GM12878 (cell line): ENCODE data around the gene ANTXR1. TPM values are rescaled to one million over a fixed set of nuclear protein-coding genes. Genes with fewer than 3 reads are reported as not detected.

Source experiments
- ATAC-seq: fragments of 200-7000 bp; cut with Tn5 transposase; 3 replicates; pipeline ENCODE4 v1.9.1; 2020; ENCODE audit warnings: mild to moderate bottlenecking, moderate library complexity
- BruUV-seq: library from RNA; stranded (reverse); fragments of 400-500 nt; replicated peaks from 2 replicates; lab custom pipeline; 2021; lab: Mats Ljungman, UMichigan
- CTCF ChIA-PET: fragments of 300-600 bp; sonication (Branson Sonifier 250); formaldehyde crosslinking; extraction: SDS; loops from one replicate; lab custom pipeline; 2021; ENCODE audit warnings: inconsistent platforms; lab: Yijun Ruan, JAX
- POLR2A ChIA-PET: fragments of 350-600 bp; formaldehyde crosslinking; extraction: SDS; loops from one replicate; lab custom pipeline; 2021; ENCODE audit warnings: inconsistent platforms; lab: Charles Lee
- RAD21 ChIA-PET: fragments of 300-600 bp; sonication (Branson Sonifier 250); formaldehyde crosslinking; loops from one replicate; lab custom pipeline; 2023; ENCODE audit warnings: antibody characterized with exemption; ENCODE audit not compliant: unreplicated experiment; lab: Charles Lee
- SMC1A ChIA-PET: fragments of 300-600 bp; sonication (Branson Sonifier 250); formaldehyde crosslinking; loops from one replicate; lab custom pipeline; 2023; ENCODE audit not compliant: unreplicated experiment, uncharacterized antibody; lab: Charles Lee
- DNase-seq: peaks from one replicate; pipeline ENCODE4 v3.0.0-alpha.2; 2011; ENCODE audit warnings: low read depth, low spot score
- FAIRE-seq: peaks from 3 replicates; lab custom pipeline; 2011; peaks lifted over from hg19 to GRCh38; lab: Jason Lieb, UNC
- H2AFZ ChIP-seq: 2 replicates; pipeline ENCODE4 v1.6.0; 2011; ENCODE audit warnings: low read depth, low read length, control low read depth; ENCODE audit not compliant: control insufficient read depth
- H3K27ac ChIP-seq: 2 replicates; pipeline ENCODE4 v1.5.1; 2011; ENCODE audit warnings: control low read depth; ENCODE audit not compliant: control insufficient read depth, insufficient read depth
- H3K27me3 ChIP-seq, 2 experiments: replicated peaks in 1 of 2; 2 replicates each; pipeline versions ENCODE4 v1.6.0 to v1.6.1; 2011; ENCODE audit warnings: low read length in 1 of 2; ENCODE audit not compliant: control insufficient read depth in 2 of 2, insufficient read depth in 2 of 2
- H3K36me3 ChIP-seq, 2 experiments: 2 replicates each; pipeline ENCODE4 v1.5.1; 2011; ENCODE audit warnings: low read length in 1 of 2; ENCODE audit not compliant: control insufficient read depth in 2 of 2, insufficient read depth in 2 of 2
- H3K4me1 ChIP-seq: 2 replicates; pipeline ENCODE4 v1.6.1; 2011; ENCODE audit warnings: mild to moderate bottlenecking, low read length, moderate library complexity, mixed read lengths; ENCODE audit not compliant: control insufficient read depth, insufficient read depth
- H3K4me2 ChIP-seq: 2 replicates; pipeline ENCODE4 v1.6.0; 2011; ENCODE audit warnings: control low read depth; ENCODE audit not compliant: control insufficient read depth, insufficient read depth
- H3K4me3 ChIP-seq: fragments of 200-600 bp; sonication (generic); 2 replicates; pipeline ENCODE4 v1.5.1; 2016
- H3K79me2 ChIP-seq: 2 replicates; pipeline ENCODE4 v1.6.0; 2011; ENCODE audit warnings: low read length; ENCODE audit not compliant: control insufficient read depth, insufficient read depth
- H3K9ac ChIP-seq: 2 replicates; pipeline ENCODE4 v1.8.0; 2011; ENCODE audit warnings: low read length, control low read depth, mixed read lengths; ENCODE audit not compliant: control insufficient read depth, insufficient read depth
- H3K9me3 ChIP-seq: replicated peaks from 3 replicates; pipeline ENCODE4 v1.5.1; 2011; ENCODE audit warnings: mild to moderate bottlenecking, low read length; ENCODE audit not compliant: control insufficient read depth, insufficient read depth
- H4K20me1 ChIP-seq: 2 replicates; pipeline ENCODE4 v1.6.0; 2011; ENCODE audit not compliant: control insufficient read depth, insufficient read depth
- BACH1 ChIP-seq: fragments of 450-650 bp; IDR thresholded peaks from 2 replicates; pipeline ENCODE4 v1.6.1; 2017; ENCODE audit warnings: mild to moderate bottlenecking, borderline replicate concordance
- CBX5 ChIP-seq: sonication (generic); IDR thresholded peaks from 2 replicates; pipeline ENCODE4 v1.6.1; 2016; ENCODE audit warnings: low read depth, moderate library complexity, mild to moderate bottlenecking, inconsistent platforms
- CHD2 ChIP-seq: IDR thresholded peaks from 2 replicates; pipeline ENCODE4 v1.6.1; 2011; ENCODE audit warnings: low read depth, low read length, improper control_type of control experiment, borderline replicate concordance
- EGR1 ChIP-seq, 2 experiments: IDR thresholded peaks; 1 replicate in 1 of 2; 2 replicates in 1 of 2; pipeline ENCODE4 v1.6.1; 2011 to 2012; ENCODE audit warnings: low read depth in 2 of 2, low read length in 2 of 2, borderline replicate concordance in 1 of 2, mild to moderate bottlenecking in 1 of 2, moderate library complexity in 1 of 2
- ELK1 ChIP-seq: IDR thresholded peaks from 2 replicates; pipeline ENCODE4 v1.6.1; 2012; ENCODE audit warnings: low read depth, low read length, improper control_type of control experiment
- ESRRA ChIP-seq: IDR thresholded peaks from 2 replicates; pipeline ENCODE4 v1.6.1; 2012; ENCODE audit warnings: mild to moderate bottlenecking, low read length, improper control_type of control experiment
- IKZF2 ChIP-seq, 2 experiments: fragments of 450-650 bp; IDR thresholded peaks; 2 replicates each; pipeline ENCODE4 v1.6.1; 2017; ENCODE audit warnings: mild to moderate bottlenecking in 2 of 2, moderate library complexity in 2 of 2
- IRF3 ChIP-seq: fragments of 450-650 bp; IDR thresholded peaks from 2 replicates; pipeline ENCODE4 v1.6.1; 2014; ENCODE audit warnings: mild to moderate bottlenecking
- JUND ChIP-seq: IDR thresholded peaks from 2 replicates; pipeline ENCODE4 v1.6.1; 2012; ENCODE audit warnings: low read depth, mild to moderate bottlenecking, low read length, improper control_type of control experiment, moderate library complexity
- KAT2A ChIP-seq: conservative IDR thresholded peaks from 2 replicates; pipeline ENCODE4 v1.6.1; 2011; ENCODE audit warnings: low read depth, low read length; ENCODE audit not compliant: control insufficient read depth
- LARP7 ChIP-seq: fragments of 450-650 bp; IDR thresholded peaks from 2 replicates; pipeline ENCODE4 v1.6.1; 2017; ENCODE audit warnings: mild to moderate bottlenecking
- PAX8 ChIP-seq: fragments of 450-650 bp; IDR thresholded peaks from 2 replicates; pipeline ENCODE4 v1.6.1; 2017; ENCODE audit warnings: mild to moderate bottlenecking, moderate library complexity
- RELA ChIP-seq: fragments of 450-650 bp; IDR thresholded peaks from 2 replicates; pipeline ENCODE4 v1.8.0; 2014; ENCODE audit warnings: borderline replicate concordance; ENCODE audit not compliant: partially characterized antibody
- RUNX3 ChIP-seq: IDR thresholded peaks from 2 replicates; pipeline ENCODE4 v1.6.1; 2012; ENCODE audit warnings: low read length, inconsistent platforms
- SKIL ChIP-seq: fragments of 450-650 bp; IDR thresholded peaks from 2 replicates; pipeline ENCODE4 v1.6.1; 2017; ENCODE audit warnings: mild to moderate bottlenecking, low read depth, inconsistent platforms; ENCODE audit not compliant: poor library complexity, severe bottlenecking
- USF1 ChIP-seq: IDR thresholded peaks from 2 replicates; pipeline ENCODE4 v1.6.1; 2011; ENCODE audit warnings: borderline replicate concordance, low read depth, mild to moderate bottlenecking, moderate library complexity, mixed read lengths, low read length; ENCODE audit not compliant: insufficient read depth; ENCODE audit errors: extremely low read length
- YY1 ChIP-seq: IDR thresholded peaks from 2 replicates; pipeline ENCODE4 v1.6.1; 2011; ENCODE audit warnings: low read depth, mild to moderate bottlenecking, low read length
- WGBS: methylation state at CpG from one replicate; pipeline ENCODE4 v1.1.6; 2016; ENCODE audit warnings: low lambda C conversion rate; ENCODE audit not compliant: insufficient replicate concordance, insufficient coverage; ENCODE audit errors: missing lambda C conversion rate; 5-methylcytosine and 5-hydroxymethylcytosine counted together
- in situ Hi-C: fragments of 300-500 bp; cut with MboI; formaldehyde crosslinking; loops from 9 replicates; pipeline ENCODE4 v1.14.3; 2018; ENCODE audit warnings: mixed read lengths
- intact Hi-C: fragments of 100-400 bp; cut with micrococcal nuclease; formaldehyde crosslinking; loops from one replicate; pipeline ENCODE4 v1.14.2; 2022; ENCODE audit not compliant: unreplicated experiment
- polyA plus RNA-seq, 11 experiments: library from polyadenylated mRNA; depleted of rRNA in 4 of 11; unstranded in 6 of 11; stranded (reverse) in 5 of 11; fragments of >200 nt; fragmentation: Nextera tagmentation in 4 of 11; fragmentation: Illumina TruSeq in 1 of 11; extraction: Ambion mirVana in 4 of 11; extraction: Trizol in 1 of 11; gene quantifications; 1 replicate in 1 of 11; 2 replicates in 10 of 11; pipeline versions ENCODE4 v1.2.1 to v1.2.3, GENCODE V29; 2011 to 2016; ENCODE audit warnings: inconsistent platforms in 2 of 11, missing spikeins in 2 of 11, low read depth in 1 of 11
- total RNA-seq, 4 experiments: library from RNA; depleted of rRNA in 3 of 4; stranded (reverse); fragments of >200 nt in 3 of 4; fragmentation: Illumina TruSeq in 1 of 4; extraction: Trizol in 1 of 4; gene quantifications; 2 replicates each; pipeline versions ENCODE4 v1.2.1 to v1.2.3, GENCODE V29; 2013 to 2021

Gene ANTXR1
- total and polyA plus RNA-seq, 10 of the 15 experiments (the other 5 are each of a cell fraction or from before 2014, with no cell fraction given) = 0.09 to 0.26 TPM; not detected in 8

GRCh38 chr2:69271831-69272257 is 258.9 kb downstream of the ANTXR1 start:
- Histone ChIP-seq H3K36me3 (no peaks in the 10 kb centered on the region), H3K4me3 (no peak overlapping the region), H3K4me1 (no peaks in the 10 kb centered on the region), H4K20me1 (no peaks in the 10 kb centered on the region), H3K27ac (no peak overlapping the region), H3K27me3 (0 out of 4 replicates have a peak, but pooled peaks cover 0 to 2% of the 10 kb centered on the region in 2 experiments), H3K9ac (no peak overlapping the region), H3K4me2 (no peak overlapping the region), H3K9me3 (no peaks in the 10 kb centered on the region), H2AFZ (no peak overlapping the region), H3K79me2 (no peaks in the 10 kb centered on the region)
- no peak for FAIRE-seq
- no TSS peak for BruUV-seq
- in situ Hi-C loops (no loop called here), intact Hi-C loops (no loop called here)
- ChIA-PET CTCF (no interaction called here), POLR2A (no interaction called here), SMC1A (interaction anchor here (0.6 to 0.7 kb wide), 2 partner anchors 19 to 149 kb away, joined by 3 read pairs; no protein-coding TSS in a partner anchor), RAD21 (no interaction called here)
- no peak for DNase-seq
- WGBS = 61% methylated on average over 3 of the region's 3 CpGs
- no peak for ATAC-seq
- TF ChIP-seq CHD2 = no peak
- no peak for TF ChIP-seq SKIL
- no peak for TF ChIP-seq USF1
- no peak for TF ChIP-seq ELK1
- TF ChIP-seq JUND = no peak
- TF ChIP-seq CBX5 = no peak
- no peak for TF ChIP-seq ESRRA
- no peak for TF ChIP-seq EGR1 (IDR thresholded peaks at IDR 0.05; ENCODE audit: borderline replicate concordance in 1 of 2, low read depth in 2 of 2, low read length in 2 of 2)
- no peak for TF ChIP-seq RUNX3
- TF ChIP-seq IRF3 = no peak
- no peak for TF ChIP-seq LARP7
- no peak for TF ChIP-seq BACH1
- TF ChIP-seq RELA = no peak
- TF ChIP-seq PAX8 = no peak
- TF ChIP-seq IKZF2 (IDR thresholded peaks at IDR 0.05) = no peak
- no peak for TF ChIP-seq YY1
- no peak for TF ChIP-seq KAT2A
